ENCODE data around the gene THAP4. TPM values are rescaled to one million over a fixed set of nuclear protein-coding genes. Genes with fewer than 3 reads are reported as not detected.

Gene THAP4, protein sequence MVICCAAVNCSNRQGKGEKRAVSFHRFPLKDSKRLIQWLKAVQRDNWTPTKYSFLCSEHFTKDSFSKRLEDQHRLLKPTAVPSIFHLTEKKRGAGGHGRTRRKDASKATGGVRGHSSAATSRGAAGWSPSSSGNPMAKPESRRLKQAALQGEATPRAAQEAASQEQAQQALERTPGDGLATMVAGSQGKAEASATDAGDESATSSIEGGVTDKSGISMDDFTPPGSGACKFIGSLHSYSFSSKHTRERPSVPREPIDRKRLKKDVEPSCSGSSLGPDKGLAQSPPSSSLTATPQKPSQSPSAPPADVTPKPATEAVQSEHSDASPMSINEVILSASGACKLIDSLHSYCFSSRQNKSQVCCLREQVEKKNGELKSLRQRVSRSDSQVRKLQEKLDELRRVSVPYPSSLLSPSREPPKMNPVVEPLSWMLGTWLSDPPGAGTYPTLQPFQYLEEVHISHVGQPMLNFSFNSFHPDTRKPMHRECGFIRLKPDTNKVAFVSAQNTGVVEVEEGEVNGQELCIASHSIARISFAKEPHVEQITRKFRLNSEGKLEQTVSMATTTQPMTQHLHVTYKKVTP
- 23.7 and 26.7 TPM in 2 replicates for total RNA-seq

DNA sequence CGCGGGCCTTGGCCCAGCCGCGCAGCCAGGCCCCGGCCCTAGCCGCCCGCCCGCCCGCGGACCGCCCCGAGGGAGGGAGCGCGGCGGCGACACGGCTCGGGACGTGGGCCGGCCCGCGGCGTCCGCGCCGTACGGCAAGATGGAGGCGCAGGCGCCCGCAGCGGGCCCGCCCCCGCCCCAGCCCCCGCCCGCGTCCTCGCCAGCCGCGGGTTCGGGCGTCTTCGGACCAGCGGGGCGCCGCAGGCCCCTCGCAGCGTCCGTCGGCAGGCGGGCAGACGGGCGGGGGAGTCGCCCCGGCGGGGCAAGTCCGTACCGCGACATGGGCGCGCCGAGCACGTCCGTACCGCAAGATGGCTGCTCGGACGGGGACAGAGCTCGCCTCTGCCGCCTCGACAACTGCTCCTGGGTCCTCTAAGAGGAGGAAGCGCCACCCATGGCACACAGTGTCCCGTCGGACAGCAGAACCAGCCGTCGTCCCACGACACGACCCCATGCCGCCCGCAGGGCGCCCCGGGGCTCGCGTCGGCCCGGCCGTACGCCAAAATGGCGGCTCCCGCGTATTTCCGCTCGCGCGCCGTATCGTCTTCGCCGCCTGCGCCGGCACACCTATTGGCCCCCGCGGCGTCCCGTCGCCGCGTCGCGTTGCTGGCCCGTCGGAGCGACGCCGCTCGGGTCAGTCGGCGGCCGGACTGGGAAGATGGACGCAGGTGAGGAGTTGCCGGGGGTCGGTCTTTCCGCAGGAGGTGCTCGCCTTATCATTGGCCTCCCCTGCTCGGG is at the start of gene THAP4, which contains the start of gene ATG4B:
THAP4 (minus strand) TSS at position 141 of the 777 bp plus-strand sequence. CDS start 141 bp downstream, outside the sequence.
ATG4B (plus strand) TSS at position 676 of the 777 bp plus-strand sequence; CDS start at position 698, 22 bp downstream.
- ChIA-PET POLR2A (interaction anchor here (0.6 to 2.1 kb wide), 7 partner anchors 11 to 1076 kb away, joined by 3 to 16 read pairs (median 4); partner anchors contain the start of genes DTYMK, HDLBP, ING5 and SEPTIN2), CTCF (no interaction called here)
- DNase-seq (peak; percentile 84), ATAC-seq (ENCODE audit: low read depth) (peak; percentile 72)
- Mint-ChIP-seq H3K27ac (peak within 1 kb of the TSS; percentile 83), H3K4me1 (peaks cover 45% of the 10 kb centered on the region), H3K4me3 (peak within 1 kb of the TSS; percentile 91), H3K36me3 (ENCODE audit: low read depth) (peaks cover 20% of the 10 kb centered on the region), H3K27me3 (no peaks in the 10 kb centered on the region), H3K9me3 (no peaks in the 10 kb centered on the region)
- intact Hi-C loops (cut with micrococcal nuclease): loop anchor here (1.0 kb wide), 7 partner anchors 20 to 280 kb away; partner anchors contain the start of genes D2HGDH, DTYMK, ING5 and STK25
- TF ChIP-seq, protein P1, sequence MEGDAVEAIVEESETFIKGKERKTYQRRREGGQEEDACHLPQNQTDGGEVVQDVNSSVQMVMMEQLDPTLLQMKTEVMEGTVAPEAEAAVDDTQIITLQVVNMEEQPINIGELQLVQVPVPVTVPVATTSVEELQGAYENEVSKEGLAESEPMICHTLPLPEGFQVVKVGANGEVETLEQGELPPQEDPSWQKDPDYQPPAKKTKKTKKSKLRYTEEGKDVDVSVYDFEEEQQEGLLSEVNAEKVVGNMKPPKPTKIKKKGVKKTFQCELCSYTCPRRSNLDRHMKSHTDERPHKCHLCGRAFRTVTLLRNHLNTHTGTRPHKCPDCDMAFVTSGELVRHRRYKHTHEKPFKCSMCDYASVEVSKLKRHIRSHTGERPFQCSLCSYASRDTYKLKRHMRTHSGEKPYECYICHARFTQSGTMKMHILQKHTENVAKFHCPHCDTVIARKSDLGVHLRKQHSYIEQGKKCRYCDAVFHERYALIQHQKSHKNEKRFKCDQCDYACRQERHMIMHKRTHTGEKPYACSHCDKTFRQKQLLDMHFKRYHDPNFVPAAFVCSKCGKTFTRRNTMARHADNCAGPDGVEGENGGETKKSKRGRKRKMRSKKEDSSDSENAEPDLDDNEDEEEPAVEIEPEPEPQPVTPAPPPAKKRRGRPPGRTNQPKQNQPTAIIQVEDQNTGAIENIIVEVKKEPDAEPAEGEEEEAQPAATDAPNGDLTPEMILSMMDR (IDR thresholded peaks at IDR 0.05): no peak

GRCh38 chr2:241686324-241686649 is 49.3 kb upstream of the THAP4 start:
- TF ChIP-seq, protein P1 (IDR thresholded peaks at IDR 0.05): no peak
- ATAC-seq (ENCODE audit: low read depth): no peak
- Mint-ChIP-seq H3K4me3 (peak overlapping the region; percentile 80), H3K27ac (peak overlapping the region; percentile 24), H3K9me3 (no peaks in the 10 kb centered on the region), H3K27me3 (no peaks in the 10 kb centered on the region), H3K4me1 (peaks cover 28% of the 10 kb centered on the region), H3K36me3 (ENCODE audit: low read depth) (peaks cover 32% of the 10 kb centered on the region)
- no peak for DNase-seq
- ChIA-PET CTCF (interaction anchor here (1.0 to 1.2 kb wide), 2 partner anchors 16 to 192 kb away, joined by 3 to 12 read pairs; partner anchors contain the start of gene ING5), POLR2A (interaction anchor here (0.5 to 3.5 kb wide), 14 partner anchors 14 to 370 kb away, joined by 3 to 117 read pairs (median 4); partner anchors contain the start of genes ATG4B, D2HGDH, HDLBP and ING5)
- intact Hi-C loops (cut with micrococcal nuclease): loop anchor here (1.0 to 5.0 kb wide), 6 partner anchors 16 to 329 kb away; partner anchors contain the start of genes ATG4B, D2HGDH, FARP2 and ING5

DNA sequence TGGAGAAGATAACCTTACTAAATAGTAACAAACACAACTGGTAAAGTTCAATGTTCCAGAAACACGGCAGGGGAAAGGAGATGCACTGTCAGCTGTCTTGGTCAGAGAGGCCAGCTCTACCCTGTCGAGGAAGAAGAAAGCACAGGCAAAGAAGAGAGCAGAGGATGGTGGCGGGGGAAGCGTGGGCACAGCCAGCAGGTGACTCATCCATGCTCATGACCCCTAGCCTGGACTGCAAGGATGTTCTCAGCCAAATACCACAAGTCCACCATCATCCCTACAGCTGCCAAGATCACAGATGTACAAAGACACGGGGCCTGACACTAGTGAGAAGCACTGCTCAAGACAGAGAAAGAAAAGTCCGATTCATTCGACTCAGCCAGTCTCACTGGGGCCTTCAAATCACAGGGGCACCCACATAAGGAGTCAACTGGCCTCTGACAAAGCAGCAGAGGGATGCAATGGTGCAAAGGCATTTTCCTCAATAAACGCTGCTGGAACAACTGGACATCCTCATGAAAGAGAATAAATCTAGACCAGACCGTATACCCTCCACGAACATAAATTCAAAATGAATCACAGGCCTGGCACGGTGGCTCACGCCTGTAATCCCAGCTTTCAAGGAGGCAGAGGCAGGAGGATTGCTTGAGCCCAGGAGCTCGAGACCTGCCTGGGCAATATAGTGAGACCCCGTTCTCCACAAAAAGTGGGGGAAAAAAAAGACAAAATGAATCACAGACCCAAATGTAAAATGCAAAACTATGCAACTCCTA is 44.1 kb upstream of the THAP4 start:
- H3K9me3 Mint-ChIP-seq: no peaks in the 10 kb centered on the region
- ATAC-seq (ENCODE audit: low read depth): no peak
- peaks cover 55% of the 10 kb centered on the region for H3K36me3 Mint-ChIP-seq (ENCODE audit: low read depth)
- H3K4me3 Mint-ChIP-seq: no peak overlapping the region
- ChIA-PET POLR2A (no interaction called here), CTCF (no interaction called here)
- H3K27ac Mint-ChIP-seq: no peak overlapping the region
- DNase-seq: no peak
- TF ChIP-seq, protein P1 (IDR thresholded peaks at IDR 0.05): no peak
- no peaks in the 10 kb centered on the region for H3K27me3 Mint-ChIP-seq
- intact Hi-C loops (cut with micrococcal nuclease): no loop called here
- H3K4me1 Mint-ChIP-seq: peaks cover 8% of the 10 kb centered on the region

DNA sequence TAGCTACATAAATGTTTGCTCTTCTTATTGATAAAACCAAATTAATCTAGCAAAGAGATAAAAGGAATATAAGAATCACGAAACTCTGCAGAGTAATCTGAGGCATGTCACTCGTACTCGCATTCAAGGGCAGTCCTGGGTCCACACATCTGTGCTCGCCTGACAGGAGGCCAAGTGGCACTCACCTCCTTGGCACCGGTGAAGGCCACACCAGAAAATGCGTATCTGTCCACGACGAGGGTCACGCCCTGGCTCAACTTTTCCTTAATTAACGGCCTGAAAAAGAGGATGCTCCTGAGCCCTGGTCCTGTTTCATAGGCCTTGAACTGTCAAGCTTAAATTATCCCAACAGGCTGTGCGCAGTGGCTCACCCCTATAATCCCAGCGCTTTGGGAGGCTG is 43.1 kb upstream of the THAP4 start:
- ChIA-PET CTCF (no interaction called here), POLR2A (no interaction called here)
- Mint-ChIP-seq H3K4me1 (peaks cover 2% of the 10 kb centered on the region), H3K36me3 (ENCODE audit: low read depth) (peaks cover 59% of the 10 kb centered on the region), H3K9me3 (no peaks in the 10 kb centered on the region), H3K4me3 (no peak overlapping the region), H3K27me3 (no peaks in the 10 kb centered on the region), H3K27ac (no peak overlapping the region)
- intact Hi-C loops (cut with micrococcal nuclease): no loop called here
- DNase-seq (no peak), ATAC-seq (ENCODE audit: low read depth) (no peak)
- TF ChIP-seq, protein P1 (IDR thresholded peaks at IDR 0.05): no peak

Data from activated B cell treated with CpG ODN at 0.5 μM for 24 hours (primary cell).